WTC11 (cell line): ENCODE measurements around the gene ABCD4. TPM values are rescaled to one million over a fixed set of nuclear protein-coding genes. Genes with fewer than 3 reads are reported as not detected.

Experiments
- ATAC-seq: fragments of 200-7000 bp; cut with Tn5 transposase; 2 replicates; pipeline ENCODE4 v1.10.0; 2021; ENCODE audit warnings: mild to moderate bottlenecking, moderate library complexity
- CTCF ChIA-PET: fragments of 300-600 bp; sonication (Branson Sonifier 250); formaldehyde crosslinking; loops from one replicate; lab custom pipeline; 2021; ENCODE audit warnings: antibody characterized with exemption; lab: Charles Lee
- POLR2A ChIA-PET: fragments of 350-600 bp; sonication (Branson Sonifier 250); formaldehyde crosslinking; loops from one replicate; lab custom pipeline; 2021; ENCODE audit warnings: antibody characterized with exemption; lab: Charles Lee
- DNase-seq: peaks from one replicate; pipeline ENCODE4 v3.0.0; 2021; ENCODE audit warnings: low spot score
- H3K27ac Mint-ChIP-seq: 2 replicates; pipeline ENCODE4 v1.8.0; 2021; ENCODE audit warnings: mixed read lengths
- H3K27me3 Mint-ChIP-seq: 2 replicates; pipeline ENCODE4 v1.8.0; 2021; ENCODE audit warnings: low read depth, mild to moderate bottlenecking, moderate library complexity, mixed read lengths
- H3K36me3 Mint-ChIP-seq: 2 replicates; pipeline ENCODE4 v1.8.0; 2021; ENCODE audit warnings: mixed read lengths
- H3K4me1 Mint-ChIP-seq: 2 replicates; pipeline ENCODE4 v1.8.0; 2022; ENCODE audit warnings: mixed read lengths
- H3K4me3 Mint-ChIP-seq: 2 replicates; pipeline ENCODE4 v1.8.0; 2021; ENCODE audit warnings: mild to moderate bottlenecking, moderate library complexity, mixed read lengths
- H3K9me3 Mint-ChIP-seq: 2 replicates; pipeline ENCODE4 v1.8.0; 2021; ENCODE audit warnings: mixed read lengths
- CBFB ChIP-seq: sonication (generic); formaldehyde crosslinking; IDR thresholded peaks from 2 replicates; pipeline ENCODE4 v1.8.1; 2022; ENCODE audit warnings: mild to moderate bottlenecking, low read depth, missing genetic modification reagents
- EMX1 ChIP-seq: fragments of 250-450 bp; sonication (Bioruptor Pico); IDR thresholded peaks from 2 replicates; pipeline ENCODE4 v1.8.0; 2021; ENCODE audit warnings: mild to moderate bottlenecking
- ESRRA ChIP-seq: sonication (generic); formaldehyde crosslinking; IDR thresholded peaks from 2 replicates; pipeline ENCODE4 v1.8.1; 2022; ENCODE audit warnings: mild to moderate bottlenecking, missing genetic modification reagents, borderline replicate concordance
- ETV6 ChIP-seq: sonication (generic); formaldehyde crosslinking; IDR thresholded peaks from 2 replicates; pipeline ENCODE4 v1.8.1; 2022; ENCODE audit warnings: mild to moderate bottlenecking, missing genetic modification reagents
- FOXK1 ChIP-seq: sonication (generic); formaldehyde crosslinking; IDR thresholded peaks from 2 replicates; pipeline ENCODE4 v1.8.0; 2022; ENCODE audit warnings: mild to moderate bottlenecking, moderate library complexity, missing genetic modification reagents
- GRHL2 ChIP-seq: fragments of 250-450 bp; sonication (Bioruptor Pico); IDR thresholded peaks from 2 replicates; pipeline ENCODE4 v1.8.0; 2022; ENCODE audit warnings: mild to moderate bottlenecking, moderate library complexity; ENCODE audit not compliant: insufficient replicate concordance, severe bottlenecking
- HMGA2 ChIP-seq: fragments of 250-450 bp; sonication (Bioruptor Pico); IDR thresholded peaks from 2 replicates; pipeline ENCODE4 v1.4.0; 2021; ENCODE audit warnings: mild to moderate bottlenecking, moderate library complexity
- IRF2 ChIP-seq: sonication (generic); formaldehyde crosslinking; IDR thresholded peaks from 2 replicates; pipeline ENCODE4 v1.8.0; 2022; ENCODE audit warnings: low read depth, missing genetic modification reagents, borderline replicate concordance
- TEAD1 ChIP-seq: sonication (generic); formaldehyde crosslinking; IDR thresholded peaks from 2 replicates; pipeline ENCODE4 v1.8.0; 2022; ENCODE audit warnings: mild to moderate bottlenecking, missing genetic modification reagents
- TP53 ChIP-seq: sonication (generic); formaldehyde crosslinking; IDR thresholded peaks from 2 replicates; pipeline ENCODE4 v1.8.1; 2023; ENCODE audit warnings: mild to moderate bottlenecking, missing genetic modification reagents
- ZBTB43 ChIP-seq: sonication (generic); formaldehyde crosslinking; IDR thresholded peaks from 2 replicates; pipeline ENCODE4 v1.8.1; 2023; ENCODE audit warnings: mild to moderate bottlenecking, missing genetic modification reagents
- ZNF121 ChIP-seq: sonication (generic); formaldehyde crosslinking; IDR thresholded peaks from 2 replicates; pipeline ENCODE4 v1.8.0; 2023; ENCODE audit warnings: missing genetic modification reagents
- ZNF138 ChIP-seq: sonication (generic); formaldehyde crosslinking; conservative IDR thresholded peaks from 2 replicates; pipeline ENCODE4 v1.8.1; 2022; ENCODE audit warnings: mild to moderate bottlenecking, moderate library complexity, missing genetic modification reagents
- ZNF219 ChIP-seq: sonication (generic); formaldehyde crosslinking; IDR thresholded peaks from 2 replicates; pipeline ENCODE4 v1.8.0; 2023; ENCODE audit warnings: missing genetic modification reagents, mild to moderate bottlenecking, borderline replicate concordance
- ZNF232 ChIP-seq: sonication (generic); formaldehyde crosslinking; IDR thresholded peaks from 2 replicates; pipeline ENCODE4 v1.8.0; 2022; ENCODE audit warnings: mild to moderate bottlenecking, missing genetic modification reagents
- ZNF317 ChIP-seq: sonication (generic); formaldehyde crosslinking; IDR thresholded peaks from 2 replicates; pipeline ENCODE4 v1.8.1; 2023; ENCODE audit warnings: low read depth, mild to moderate bottlenecking, moderate library complexity, missing genetic modification reagents, borderline replicate concordance
- ZNF396 ChIP-seq: fragments of 250-450 bp; sonication (Bioruptor Pico); IDR thresholded peaks from 2 replicates; pipeline ENCODE4 v1.8.0; 2021; ENCODE audit warnings: mild to moderate bottlenecking, moderate library complexity, borderline replicate concordance
- total RNA-seq: library from RNA; stranded (reverse); gene quantifications from 3 replicates; pipeline ENCODE4 v1.2.3, GENCODE V29; 2021
- TF ChIP-seq, protein P1 (sequence below): sonication (generic); formaldehyde crosslinking; IDR thresholded peaks from 2 replicates; pipeline ENCODE4 v1.8.1; 2022; ENCODE audit warnings: mild to moderate bottlenecking, missing genetic modification reagents, moderate library complexity, borderline replicate concordance
- TF ChIP-seq, protein P2 (sequence below): sonication (generic); formaldehyde crosslinking; IDR thresholded peaks from 2 replicates; pipeline ENCODE4 v1.8.1; 2023; ENCODE audit warnings: mild to moderate bottlenecking, missing genetic modification reagents
- TF ChIP-seq, protein P3 (sequence below): fragments of 250-450 bp; sonication (Bioruptor Pico); IDR thresholded peaks from 2 replicates; pipeline ENCODE4 v1.9.0; 2021; ENCODE audit warnings: mild to moderate bottlenecking, borderline replicate concordance
- TF ChIP-seq, protein P4 (sequence below): fragments of 250-450 bp; sonication (Bioruptor Pico); IDR thresholded peaks from 2 replicates; pipeline ENCODE4 v1.8.0; 2021; ENCODE audit warnings: mild to moderate bottlenecking
- TF ChIP-seq, protein P5 (sequence below): sonication (generic); formaldehyde crosslinking; IDR thresholded peaks from 2 replicates; pipeline ENCODE4 v1.8.1; 2022; ENCODE audit warnings: mild to moderate bottlenecking, moderate library complexity, missing genetic modification reagents

The ABCD4 gene
- total RNA-seq, 1 experiment from 2014 or later = 90.2 TPM

DNA sequence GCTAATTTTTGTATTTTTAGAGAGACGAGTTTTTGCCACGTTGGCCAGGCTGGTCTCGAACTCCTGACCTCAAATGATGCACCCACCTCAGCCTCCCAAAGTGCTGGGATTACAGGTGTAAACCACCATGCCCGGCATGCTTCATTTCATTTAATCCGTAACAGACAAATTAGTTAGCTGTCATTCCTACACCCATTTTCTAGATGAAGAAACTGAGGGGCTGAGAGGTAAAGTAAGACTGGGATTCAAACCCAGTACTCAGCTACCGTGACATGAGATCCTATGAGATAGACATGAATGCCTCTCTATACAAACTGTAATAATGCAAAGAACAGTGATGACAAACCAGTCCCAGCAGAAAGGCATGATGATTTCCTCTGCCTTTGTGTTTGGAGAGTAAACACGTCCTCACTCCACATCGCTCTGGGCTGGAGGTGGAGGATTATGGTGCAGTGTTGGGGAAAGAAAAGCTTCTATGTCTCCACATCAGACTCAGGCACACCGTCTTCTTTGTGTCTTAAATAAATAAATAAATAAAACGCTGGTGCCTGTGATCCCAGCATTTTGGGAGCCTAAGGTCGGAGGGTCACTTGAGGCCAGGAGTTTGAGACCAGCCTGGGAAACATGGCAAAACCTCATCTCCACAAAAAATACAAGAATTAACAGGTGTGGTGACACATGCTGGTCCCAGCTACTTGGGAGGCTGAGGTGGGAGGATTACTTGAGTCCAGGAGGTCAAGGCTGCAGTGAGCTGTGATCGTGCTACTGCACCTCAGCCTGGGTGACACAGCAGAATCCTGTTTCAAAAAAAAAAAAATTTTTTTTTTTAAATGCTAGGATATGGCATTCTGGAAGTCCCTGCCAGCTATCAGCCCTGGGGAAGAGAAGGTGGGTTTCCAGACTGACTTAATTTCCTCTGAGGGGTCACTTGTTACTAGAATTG, 53.0 kb downstream of the ABCD4 start:
- no peaks in the 10 kb centered on the region for H3K36me3 Mint-ChIP-seq
- CTCF ChIA-PET = interaction anchor here (0.6 to 3.8 kb wide), 3 partner anchors 11 to 35 kb away, joined by 3 to 21 read pairs (median 4); partner anchors contain the start of gene VSX2
- H3K9me3 Mint-ChIP-seq = no peaks in the 10 kb centered on the region
- H3K4me1 Mint-ChIP-seq = peaks cover 20% of the 10 kb centered on the region
- no peak for DNase-seq
- H3K27me3 Mint-ChIP-seq = peaks cover 34% of the 10 kb centered on the region
- POLR2A ChIA-PET = no interaction called here
- no peak for ATAC-seq
- H3K27ac Mint-ChIP-seq = no peak overlapping the region
- TF ChIP-seq IRF2 (CRISPR knock-in tag) (no peak), ZNF121 (CRISPR knock-in tag) (no peak), FOXK1 (CRISPR knock-in tag) (no peak), ZBTB43 (CRISPR knock-in tag) (no peak), ZNF396 (CRISPR knock-in tag) (no peak), GRHL2 (CRISPR knock-in tag) (no peak), ESRRA (no peak), TP53 (CRISPR knock-in tag) (no peak)
- TF ChIP-seq, protein P1, sequence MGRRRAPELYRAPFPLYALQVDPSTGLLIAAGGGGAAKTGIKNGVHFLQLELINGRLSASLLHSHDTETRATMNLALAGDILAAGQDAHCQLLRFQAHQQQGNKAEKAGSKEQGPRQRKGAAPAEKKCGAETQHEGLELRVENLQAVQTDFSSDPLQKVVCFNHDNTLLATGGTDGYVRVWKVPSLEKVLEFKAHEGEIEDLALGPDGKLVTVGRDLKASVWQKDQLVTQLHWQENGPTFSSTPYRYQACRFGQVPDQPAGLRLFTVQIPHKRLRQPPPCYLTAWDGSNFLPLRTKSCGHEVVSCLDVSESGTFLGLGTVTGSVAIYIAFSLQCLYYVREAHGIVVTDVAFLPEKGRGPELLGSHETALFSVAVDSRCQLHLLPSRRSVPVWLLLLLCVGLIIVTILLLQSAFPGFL (CRISPR knock-in tag) = no peak
- TF ChIP-seq, all 79 proteins: peak for 0
- H3K4me3 Mint-ChIP-seq = no peak overlapping the region

DNA sequence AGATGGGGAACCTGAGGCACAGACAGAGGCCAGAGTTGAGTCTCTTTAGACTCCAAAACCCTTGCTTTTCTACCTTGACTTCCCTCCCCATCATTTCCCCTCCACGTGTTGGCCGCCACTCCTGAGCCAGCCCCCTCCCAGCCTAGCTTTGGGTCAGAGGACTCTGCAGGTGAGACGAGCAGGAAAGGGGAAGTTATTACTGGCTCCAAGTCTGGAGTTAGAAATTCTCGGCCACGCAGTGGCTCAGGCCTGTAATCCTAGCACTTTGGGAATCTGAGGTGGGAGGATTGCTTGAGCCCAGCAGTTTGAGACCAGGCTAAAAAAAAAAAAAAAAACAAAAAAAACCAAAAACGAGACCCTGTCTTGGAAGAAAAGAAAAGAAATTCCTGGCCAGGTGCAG, 54.7 kb downstream of the ABCD4 start:
- H3K27ac Mint-ChIP-seq = no peak overlapping the region
- POLR2A ChIA-PET = interaction anchor here (0.6 kb wide), 1 partner anchor 55 kb away, joined by 4 read pairs; no protein-coding TSS in a partner anchor

GRCh38 chr14:74246542-74246941, 56.2 kb downstream of the ABCD4 start:
- peaks cover 47% of the 10 kb centered on the region for H3K27me3 Mint-ChIP-seq
- peaks cover 50% of the 10 kb centered on the region for H3K4me1 Mint-ChIP-seq
- H3K27ac Mint-ChIP-seq = no peak overlapping the region
- ATAC-seq = peak; percentile 7; the same call in 1 of the 2 replicates
- ChIA-PET CTCF (interaction anchor here (0.5 to 11.1 kb wide), 6 partner anchors 12 to 233 kb away, joined by 3 to 89 read pairs (median 4); no protein-coding TSS in a partner anchor), POLR2A (interaction anchor here (0.6 kb wide), 1 partner anchor 497 kb away, joined by 5 read pairs; no protein-coding TSS in a partner anchor)
- H3K9me3 Mint-ChIP-seq = no peaks in the 10 kb centered on the region
- H3K4me3 Mint-ChIP-seq = no peak overlapping the region
- no peaks in the 10 kb centered on the region for H3K36me3 Mint-ChIP-seq
- no peak for TF ChIP-seq TEAD1 (CRISPR knock-in tag)
- TF ChIP-seq, protein P2, sequence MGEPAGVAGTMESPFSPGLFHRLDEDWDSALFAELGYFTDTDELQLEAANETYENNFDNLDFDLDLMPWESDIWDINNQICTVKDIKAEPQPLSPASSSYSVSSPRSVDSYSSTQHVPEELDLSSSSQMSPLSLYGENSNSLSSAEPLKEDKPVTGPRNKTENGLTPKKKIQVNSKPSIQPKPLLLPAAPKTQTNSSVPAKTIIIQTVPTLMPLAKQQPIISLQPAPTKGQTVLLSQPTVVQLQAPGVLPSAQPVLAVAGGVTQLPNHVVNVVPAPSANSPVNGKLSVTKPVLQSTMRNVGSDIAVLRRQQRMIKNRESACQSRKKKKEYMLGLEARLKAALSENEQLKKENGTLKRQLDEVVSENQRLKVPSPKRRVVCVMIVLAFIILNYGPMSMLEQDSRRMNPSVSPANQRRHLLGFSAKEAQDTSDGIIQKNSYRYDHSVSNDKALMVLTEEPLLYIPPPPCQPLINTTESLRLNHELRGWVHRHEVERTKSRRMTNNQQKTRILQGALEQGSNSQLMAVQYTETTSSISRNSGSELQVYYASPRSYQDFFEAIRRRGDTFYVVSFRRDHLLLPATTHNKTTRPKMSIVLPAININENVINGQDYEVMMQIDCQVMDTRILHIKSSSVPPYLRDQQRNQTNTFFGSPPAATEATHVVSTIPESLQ (CRISPR knock-in tag) = no peak
- TF ChIP-seq ZNF219 (CRISPR knock-in tag) = no peak
- no peak for TF ChIP-seq IRF2 (CRISPR knock-in tag)
- TF ChIP-seq, protein P3, sequence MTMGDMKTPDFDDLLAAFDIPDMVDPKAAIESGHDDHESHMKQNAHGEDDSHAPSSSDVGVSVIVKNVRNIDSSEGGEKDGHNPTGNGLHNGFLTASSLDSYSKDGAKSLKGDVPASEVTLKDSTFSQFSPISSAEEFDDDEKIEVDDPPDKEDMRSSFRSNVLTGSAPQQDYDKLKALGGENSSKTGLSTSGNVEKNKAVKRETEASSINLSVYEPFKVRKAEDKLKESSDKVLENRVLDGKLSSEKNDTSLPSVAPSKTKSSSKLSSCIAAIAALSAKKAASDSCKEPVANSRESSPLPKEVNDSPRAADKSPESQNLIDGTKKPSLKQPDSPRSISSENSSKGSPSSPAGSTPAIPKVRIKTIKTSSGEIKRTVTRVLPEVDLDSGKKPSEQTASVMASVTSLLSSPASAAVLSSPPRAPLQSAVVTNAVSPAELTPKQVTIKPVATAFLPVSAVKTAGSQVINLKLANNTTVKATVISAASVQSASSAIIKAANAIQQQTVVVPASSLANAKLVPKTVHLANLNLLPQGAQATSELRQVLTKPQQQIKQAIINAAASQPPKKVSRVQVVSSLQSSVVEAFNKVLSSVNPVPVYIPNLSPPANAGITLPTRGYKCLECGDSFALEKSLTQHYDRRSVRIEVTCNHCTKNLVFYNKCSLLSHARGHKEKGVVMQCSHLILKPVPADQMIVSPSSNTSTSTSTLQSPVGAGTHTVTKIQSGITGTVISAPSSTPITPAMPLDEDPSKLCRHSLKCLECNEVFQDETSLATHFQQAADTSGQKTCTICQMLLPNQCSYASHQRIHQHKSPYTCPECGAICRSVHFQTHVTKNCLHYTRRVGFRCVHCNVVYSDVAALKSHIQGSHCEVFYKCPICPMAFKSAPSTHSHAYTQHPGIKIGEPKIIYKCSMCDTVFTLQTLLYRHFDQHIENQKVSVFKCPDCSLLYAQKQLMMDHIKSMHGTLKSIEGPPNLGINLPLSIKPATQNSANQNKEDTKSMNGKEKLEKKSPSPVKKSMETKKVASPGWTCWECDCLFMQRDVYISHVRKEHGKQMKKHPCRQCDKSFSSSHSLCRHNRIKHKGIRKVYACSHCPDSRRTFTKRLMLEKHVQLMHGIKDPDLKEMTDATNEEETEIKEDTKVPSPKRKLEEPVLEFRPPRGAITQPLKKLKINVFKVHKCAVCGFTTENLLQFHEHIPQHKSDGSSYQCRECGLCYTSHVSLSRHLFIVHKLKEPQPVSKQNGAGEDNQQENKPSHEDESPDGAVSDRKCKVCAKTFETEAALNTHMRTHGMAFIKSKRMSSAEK (CRISPR knock-in tag) = no peak
- TF ChIP-seq, protein P4, sequence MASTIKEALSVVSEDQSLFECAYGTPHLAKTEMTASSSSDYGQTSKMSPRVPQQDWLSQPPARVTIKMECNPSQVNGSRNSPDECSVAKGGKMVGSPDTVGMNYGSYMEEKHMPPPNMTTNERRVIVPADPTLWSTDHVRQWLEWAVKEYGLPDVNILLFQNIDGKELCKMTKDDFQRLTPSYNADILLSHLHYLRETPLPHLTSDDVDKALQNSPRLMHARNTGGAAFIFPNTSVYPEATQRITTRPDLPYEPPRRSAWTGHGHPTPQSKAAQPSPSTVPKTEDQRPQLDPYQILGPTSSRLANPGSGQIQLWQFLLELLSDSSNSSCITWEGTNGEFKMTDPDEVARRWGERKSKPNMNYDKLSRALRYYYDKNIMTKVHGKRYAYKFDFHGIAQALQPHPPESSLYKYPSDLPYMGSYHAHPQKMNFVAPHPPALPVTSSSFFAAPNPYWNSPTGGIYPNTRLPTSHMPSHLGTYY (CRISPR knock-in tag) = no peak
- no peak for TF ChIP-seq ETV6 (CRISPR knock-in tag)
- TF ChIP-seq, all 79 proteins: peak for 0
- no peak for DNase-seq

More for the DNA sequence above, 54.7 kb downstream of the ABCD4 start:
- DNase-seq = no peak
- Mint-ChIP-seq H3K27me3 (peaks cover 43% of the 10 kb centered on the region), H3K9me3 (no peaks in the 10 kb centered on the region), H3K4me1 (peaks cover 36% of the 10 kb centered on the region), H3K4me3 (no peak overlapping the region), H3K36me3 (no peaks in the 10 kb centered on the region)
- TF ChIP-seq ZNF232 (CRISPR knock-in tag) (no peak), ETV6 (CRISPR knock-in tag) (no peak), ZNF138 (CRISPR knock-in tag) (no peak), HMGA2 (CRISPR knock-in tag) (no peak), EMX1 (no peak), ZNF317 (CRISPR knock-in tag) (no peak), CBFB (CRISPR knock-in tag) (no peak)
- TF ChIP-seq, protein P5, sequence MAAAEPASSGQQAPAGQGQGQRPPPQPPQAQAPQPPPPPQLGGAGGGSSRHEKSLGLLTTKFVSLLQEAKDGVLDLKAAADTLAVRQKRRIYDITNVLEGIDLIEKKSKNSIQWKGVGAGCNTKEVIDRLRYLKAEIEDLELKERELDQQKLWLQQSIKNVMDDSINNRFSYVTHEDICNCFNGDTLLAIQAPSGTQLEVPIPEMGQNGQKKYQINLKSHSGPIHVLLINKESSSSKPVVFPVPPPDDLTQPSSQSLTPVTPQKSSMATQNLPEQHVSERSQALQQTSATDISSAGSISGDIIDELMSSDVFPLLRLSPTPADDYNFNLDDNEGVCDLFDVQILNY (CRISPR knock-in tag) = no peak
- CTCF ChIA-PET = interaction anchor here (0.8 to 11.1 kb wide), 3 partner anchors 10 to 38 kb away, joined by 4 to 89 read pairs (median 5); no protein-coding TSS in a partner anchor
- ATAC-seq = no peak
